HEK293 (cell line): Measurements from ENCODE around the gene ADM.

Source experiments
- CTCF ChIA-PET: fragments of 350-600 bp; formaldehyde crosslinking; extraction: SDS; loops from one replicate; lab custom pipeline; 2021; ENCODE audit warnings: antibody characterized with exemption; lab: Yijun Ruan, JAX
- POLR2A ChIA-PET: fragments of 300-600 bp; formaldehyde crosslinking; extraction: SDS; loops from one replicate; lab custom pipeline; 2020; ENCODE audit warnings: antibody characterized with exemption, inconsistent platforms; lab: Yijun Ruan, JAX
- H3K27ac ChIP-seq: fragments of 200-500 bp; sonication (Bioruptor generic); 2 replicates; pipeline ENCODE4 v1.5.1; 2014; ENCODE audit warnings: low read depth, low read length, control low read depth, inconsistent platforms; ENCODE audit errors: extremely low read depth
- H3K36me3 ChIP-seq, 2 experiments: fragments of 200-500 bp in 1 of 2; sonication (Bioruptor generic) in 1 of 2; 1 replicate in 1 of 2; 2 replicates in 1 of 2; pipeline ENCODE4 v1.5.1; 2014 to 2017; ENCODE audit warnings: inconsistent platforms in 2 of 2, low read length in 2 of 2; ENCODE audit not compliant: control insufficient read depth in 2 of 2, insufficient read depth in 1 of 2
- H3K4me1 ChIP-seq: fragments of 200-500 bp; sonication (Bioruptor generic); 2 replicates; pipeline ENCODE4 v1.5.1; 2014; ENCODE audit warnings: mild to moderate bottlenecking, low read length, inconsistent platforms; ENCODE audit not compliant: control insufficient read depth, insufficient read depth
- H3K4me3 ChIP-seq: 2 replicates; pipeline ENCODE4 v1.5.1; 2011; ENCODE audit warnings: low read depth, mild to moderate bottlenecking, control low read depth, low read length, moderate library complexity
- H3K9me3 ChIP-seq: fragments of 200-500 bp; sonication (Bioruptor generic); 2 replicates; pipeline ENCODE4 v1.5.1; 2014; ENCODE audit warnings: low read depth, low read length, inconsistent platforms; ENCODE audit not compliant: control insufficient read depth, insufficient read depth
- BCL6B ChIP-seq: fragments of 450-650 bp; formaldehyde crosslinking; IDR thresholded peaks from 2 replicates; pipeline ENCODE4 v1.5.1; 2017; ENCODE audit warnings: missing biosample characterization, missing genetic modification characterization
- GFI1B ChIP-seq: fragments of 450-650 bp; formaldehyde crosslinking; IDR thresholded peaks from 2 replicates; pipeline ENCODE4 v1.5.1; 2016; ENCODE audit warnings: missing biosample characterization, missing genetic modification characterization
- HIC1 ChIP-seq: fragments of 450-650 bp; formaldehyde crosslinking; IDR thresholded peaks from 2 replicates; pipeline ENCODE4 v1.5.1; 2016; ENCODE audit warnings: missing biosample characterization, missing genetic modification characterization
- OSR2 ChIP-seq: fragments of 450-650 bp; formaldehyde crosslinking; IDR thresholded peaks from 2 replicates; pipeline ENCODE4 v1.5.1; 2016; ENCODE audit warnings: missing biosample characterization, missing genetic modification characterization
- PATZ1 ChIP-seq: fragments of 450-650 bp; formaldehyde crosslinking; IDR thresholded peaks from 2 replicates; pipeline ENCODE4 v1.5.1; 2016; ENCODE audit warnings: missing biosample characterization, missing genetic modification characterization
- SCRT1 ChIP-seq: fragments of 450-650 bp; formaldehyde crosslinking; IDR thresholded peaks from 2 replicates; pipeline ENCODE4 v1.5.1; 2016; ENCODE audit warnings: missing biosample characterization, missing genetic modification characterization, borderline replicate concordance
- TRIM28 ChIP-seq: IDR thresholded peaks from 2 replicates; pipeline ENCODE4 v1.6.1; 2011; ENCODE audit warnings: low read length, control low read depth, borderline replicate concordance
- ZBTB10 ChIP-seq: fragments of 450-650 bp; formaldehyde crosslinking; IDR thresholded peaks from 2 replicates; pipeline ENCODE4 v1.5.1; 2016; ENCODE audit warnings: missing biosample characterization, missing genetic modification characterization
- ZNF16 ChIP-seq: fragments of 450-650 bp; formaldehyde crosslinking; IDR thresholded peaks from 2 replicates; pipeline ENCODE4 v1.5.1; 2016; ENCODE audit warnings: low read depth, missing biosample characterization, missing genetic modification characterization
- ZNF175 ChIP-seq: fragments of 450-650 bp; formaldehyde crosslinking; IDR thresholded peaks from 2 replicates; pipeline ENCODE4 v1.5.1; 2016; ENCODE audit warnings: missing biosample characterization, missing genetic modification characterization
- ZNF221 ChIP-seq: fragments of 450-650 bp; formaldehyde crosslinking; IDR thresholded peaks from 2 replicates; pipeline ENCODE4 v1.5.1; 2017; ENCODE audit warnings: missing biosample characterization, missing genetic modification characterization, borderline replicate concordance
- ZNF26 ChIP-seq: fragments of 450-650 bp; formaldehyde crosslinking; IDR thresholded peaks from 2 replicates; pipeline ENCODE4 v1.5.1; 2016; ENCODE audit warnings: missing biosample characterization, missing genetic modification characterization
- ZNF362 ChIP-seq: fragments of 450-650 bp; formaldehyde crosslinking; IDR thresholded peaks from 2 replicates; pipeline ENCODE4 v1.5.1; 2016; ENCODE audit warnings: missing biosample characterization, missing genetic modification characterization
- ZNF366 ChIP-seq: fragments of 450-650 bp; formaldehyde crosslinking; conservative IDR thresholded peaks from 2 replicates; pipeline ENCODE4 v1.5.1; 2016; ENCODE audit warnings: missing biosample characterization, missing genetic modification characterization
- ZNF488 ChIP-seq: fragments of 450-650 bp; formaldehyde crosslinking; IDR thresholded peaks from 2 replicates; pipeline ENCODE4 v1.5.1; 2016; ENCODE audit warnings: missing biosample characterization, missing genetic modification characterization
- ZNF530 ChIP-seq: fragments of 450-650 bp; formaldehyde crosslinking; IDR thresholded peaks from 2 replicates; pipeline ENCODE4 v1.5.1; 2016; ENCODE audit warnings: low read depth, missing biosample characterization, missing genetic modification characterization
- ZNF560 ChIP-seq: fragments of 450-650 bp; formaldehyde crosslinking; IDR thresholded peaks from 2 replicates; pipeline ENCODE4 v1.5.1; 2017; ENCODE audit warnings: missing biosample characterization, missing genetic modification characterization, borderline replicate concordance
- ZNF580 ChIP-seq: fragments of 450-650 bp; formaldehyde crosslinking; IDR thresholded peaks from 2 replicates; pipeline ENCODE4 v1.5.1; 2016; ENCODE audit warnings: missing biosample characterization, missing genetic modification characterization
- ZNF701 ChIP-seq: fragments of 450-650 bp; formaldehyde crosslinking; IDR thresholded peaks from 2 replicates; pipeline ENCODE4 v1.5.1; 2016; ENCODE audit warnings: missing biosample characterization, missing genetic modification characterization
- ZXDB ChIP-seq: fragments of 450-650 bp; formaldehyde crosslinking; IDR thresholded peaks from 2 replicates; pipeline ENCODE4 v1.5.1; 2016; ENCODE audit warnings: missing biosample characterization, missing genetic modification characterization

The ADM gene

GRCh38 chr11:10301656-10302358 lies 3.1 kb upstream of the ADM start:
- ChIA-PET POLR2A (interaction anchor here (1.2 to 1.7 kb wide), 6 partner anchors 9 to 726 kb away, joined by 3 to 12 read pairs (median 3); no protein-coding TSS in a partner anchor), CTCF (interaction anchor here (0.7 to 6.8 kb wide), 4 partner anchors 18 to 204 kb away, joined by 3 to 68 read pairs (median 4); no protein-coding TSS in a partner anchor)
- Histone ChIP-seq H3K4me1 (no peaks in the 10 kb centered on the region), H3K27ac (no peak overlapping the region; the same call in 1 of the 2 replicates), H3K4me3 (peak overlapping the region; percentile 48; the same call in 1 of the 2 replicates), H3K36me3 (peaks cover 0 to 13% of the 10 kb centered on the region in 2 experiments; a peak in 1 of 3 replicates), H3K9me3 (no peaks in the 10 kb centered on the region)
- TF ChIP-seq PATZ1 (no peak), ZNF16 (tag by site-specific recombination) (no peak), SCRT1 (tag by site-specific recombination) (no peak), GFI1B (tag by site-specific recombination) (0 out of 2 replicates have a peak, but pooled peaks have one; percentile 24), ZNF26 (tag by site-specific recombination) (no peak), ZNF366 (tag by site-specific recombination) (0 out of 2 replicates have a peak, but pooled peaks have one; percentile 20), TRIM28 (no peak), OSR2 (tag by site-specific recombination) (0 out of 2 replicates have a peak, but pooled peaks have one; percentile 6)

- Histone ChIP-seq H3K27ac (peak overlapping the region; percentile 86; the same call in 1 of the 2 replicates), H3K9me3 (no peaks in the 10 kb centered on the region), H3K4me3 (peak overlapping the region; percentile 48), H3K36me3 (peaks cover 0 to 16% of the 10 kb centered on the region in 2 experiments; a peak in 1 of 3 replicates), H3K4me1 (no peaks in the 10 kb centered on the region)
- ChIA-PET POLR2A (interaction anchor here (1.2 to 3.1 kb wide), 9 partner anchors 10 to 729 kb away, joined by 3 to 12 read pairs (median 4); partner anchors contain the start of gene WEE1), CTCF (interaction anchor here (0.7 to 6.8 kb wide), 5 partner anchors 18 to 205 kb away, joined by 3 to 68 read pairs (median 5); no protein-coding TSS in a partner anchor)
- TF ChIP-seq ZNF530: no peak
- TF ChIP-seq ZNF701: no peak
- TF ChIP-seq HIC1 (tag by site-specific recombination): peak; percentile 73
- peak; percentile 84 for TF ChIP-seq BCL6B (tag by site-specific recombination)
- no peak for TF ChIP-seq ZXDB (tag by site-specific recombination)
- TF ChIP-seq ZNF362: no peak
- TF ChIP-seq ZNF175 (tag by site-specific recombination): no peak
- TF ChIP-seq ZNF580 (tag by site-specific recombination): no peak
- no peak for TF ChIP-seq ZBTB10 (tag by site-specific recombination)
- no peak for TF ChIP-seq ZNF560 (tag by site-specific recombination)
- no peak for TF ChIP-seq ZNF221
- no peak for TF ChIP-seq ZNF488 (tag by site-specific recombination)
Measured at GRCh38 chr11:10302359-10302743, 2.5 kb upstream of the ADM start.
